ENCODE data around the gene MARVELD3.
"Not testable (repeated sequence)": the region's sequence is repeated elsewhere in the genome, so short reads cannot be mapped to it uniquely, and the experiment has no call there.

Gene MARVELD3, protein sequence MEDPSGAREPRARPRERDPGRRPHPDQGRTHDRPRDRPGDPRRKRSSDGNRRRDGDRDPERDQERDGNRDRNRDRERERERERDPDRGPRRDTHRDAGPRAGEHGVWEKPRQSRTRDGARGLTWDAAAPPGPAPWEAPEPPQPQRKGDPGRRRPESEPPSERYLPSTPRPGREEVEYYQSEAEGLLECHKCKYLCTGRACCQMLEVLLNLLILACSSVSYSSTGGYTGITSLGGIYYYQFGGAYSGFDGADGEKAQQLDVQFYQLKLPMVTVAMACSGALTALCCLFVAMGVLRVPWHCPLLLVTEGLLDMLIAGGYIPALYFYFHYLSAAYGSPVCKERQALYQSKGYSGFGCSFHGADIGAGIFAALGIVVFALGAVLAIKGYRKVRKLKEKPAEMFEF

DNA sequence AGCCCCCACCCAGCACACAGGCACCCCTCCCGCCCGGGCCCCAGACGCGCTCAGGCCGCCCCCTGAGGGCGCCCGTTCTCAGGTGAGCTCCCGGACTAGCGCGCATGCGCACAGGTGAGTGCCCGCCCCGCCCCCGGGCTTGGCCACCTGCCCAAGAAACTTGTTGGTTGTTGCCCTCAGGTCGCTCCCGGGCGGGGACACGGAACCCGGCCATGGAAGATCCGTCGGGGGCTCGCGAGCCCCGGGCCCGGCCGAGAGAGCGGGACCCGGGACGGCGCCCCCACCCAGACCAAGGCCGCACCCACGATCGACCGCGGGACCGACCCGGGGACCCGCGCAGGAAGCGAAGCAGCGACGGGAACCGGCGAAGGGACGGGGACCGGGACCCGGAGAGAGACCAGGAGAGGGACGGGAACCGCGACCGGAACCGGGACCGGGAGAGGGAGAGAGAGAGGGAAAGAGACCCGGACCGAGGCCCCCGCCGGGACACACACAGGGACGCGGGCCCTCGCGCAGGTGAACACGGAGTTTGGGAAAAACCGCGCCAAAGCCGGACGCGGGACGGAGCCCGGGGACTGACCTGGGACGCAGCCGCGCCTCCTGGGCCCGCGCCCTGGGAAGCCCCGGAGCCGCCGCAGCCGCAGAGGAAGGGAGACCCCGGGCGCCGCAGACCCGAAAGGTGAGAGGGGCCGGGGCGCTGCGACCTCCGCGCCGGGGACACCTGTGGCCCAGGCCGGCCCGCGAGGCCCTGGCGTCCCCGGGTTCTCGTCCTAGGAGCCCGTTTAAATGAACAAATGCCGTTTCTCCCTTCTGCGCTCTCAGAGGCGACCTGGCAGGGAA, at the start of gene MARVELD3:
TSS of gene MARVELD3 (plus strand) at position 167 of the 840 bp plus-strand sequence. CDS start at position 213, 46 bp downstream.
- Histone ChIP-seq H2AFZ (ENCODE audit: low read length, unreplicated experiment) (peak within 1 kb of the TSS; percentile 23), H3K27me3 (ENCODE audit: insufficient read depth, low read length) (peaks cover 54% of the 10 kb centered on the region), H3K27ac (ENCODE audit: low read depth, low read length) (no peak within 1 kb of the TSS), H3K4me1 (ENCODE audit: control insufficient read depth, insufficient read depth, low read length, unreplicated experiment) (peaks cover 3% of the 10 kb centered on the region), H3K36me3 (ENCODE audit: insufficient read depth, low read length) (no peaks in the 10 kb centered on the region), H3K4me3 (ENCODE audit: low read depth, low read length) (peak within 1 kb of the TSS; percentile 77), H3K79me2 (ENCODE audit: control insufficient read depth, insufficient read depth, low read length, unreplicated experiment) (no peaks in the 10 kb centered on the region)

DNA sequence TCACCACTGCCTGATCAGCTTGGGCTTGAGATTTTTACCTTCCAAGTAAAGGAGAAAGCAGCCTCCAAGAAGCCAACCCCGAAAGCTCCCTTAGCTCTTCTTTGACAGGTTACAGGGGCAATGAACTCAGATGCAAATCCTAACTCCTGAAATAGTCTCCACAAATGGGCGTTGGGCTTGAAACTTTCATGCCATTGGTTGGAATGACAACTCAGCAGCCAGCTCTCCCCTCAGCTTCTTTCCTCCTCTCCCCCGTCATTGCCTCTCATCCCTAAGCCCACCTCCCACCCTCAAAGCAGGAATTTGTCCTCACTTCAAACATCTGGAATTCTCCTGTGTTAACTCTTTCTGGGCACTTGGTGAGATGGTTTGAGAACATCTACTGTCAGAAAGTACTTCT, 49.0 kb upstream of the MARVELD3 start, which contains the start of gene TAT:
TSS of gene TAT (minus strand) at position 122 of the 400 bp plus-strand sequence. CDS start 677 bp downstream, outside the sequence.
- Histone ChIP-seq H3K27me3 (ENCODE audit: insufficient read depth, low read length) (peaks cover 76% of the 10 kb centered on the region), H3K79me2 (ENCODE audit: control insufficient read depth, insufficient read depth, low read length, unreplicated experiment) (no peaks in the 10 kb centered on the region), H3K36me3 (ENCODE audit: insufficient read depth, low read length) (no peaks in the 10 kb centered on the region), H3K4me3 (ENCODE audit: low read depth, low read length) (no peak within 1 kb of the TSS), H3K27ac (ENCODE audit: low read depth, low read length) (no peak within 1 kb of the TSS), H3K4me1 (ENCODE audit: control insufficient read depth, insufficient read depth, low read length, unreplicated experiment) (no peaks in the 10 kb centered on the region), H2AFZ (ENCODE audit: low read length, unreplicated experiment) (no peak within 1 kb of the TSS)

- not testable (repeated sequence) for H3K4me1 ChIP-seq (ENCODE audit: control insufficient read depth, insufficient read depth, low read length, unreplicated experiment); H2AFZ ChIP-seq (ENCODE audit: low read length, unreplicated experiment); H3K79me2 ChIP-seq (ENCODE audit: control insufficient read depth, insufficient read depth, low read length, unreplicated experiment); H3K27ac ChIP-seq (ENCODE audit: low read depth, low read length); H3K4me3 ChIP-seq (ENCODE audit: low read depth, low read length); H3K36me3 ChIP-seq (ENCODE audit: insufficient read depth, low read length)
- peaks cover 70% of the 10 kb centered on the region for H3K27me3 ChIP-seq (ENCODE audit: insufficient read depth, low read length)
Observed at GRCh38 chr16:71582553-71582848, 43.5 kb upstream of the MARVELD3 start.

GRCh38 chr16:71584543-71585317, 41.3 kb upstream of the MARVELD3 start:
- Histone ChIP-seq H3K36me3 (ENCODE audit: insufficient read depth, low read length) (no peaks in the 10 kb centered on the region), H3K27ac (ENCODE audit: low read depth, low read length) (no peak overlapping the region), H2AFZ (ENCODE audit: low read length, unreplicated experiment) (no peak overlapping the region), H3K4me3 (ENCODE audit: low read depth, low read length) (no peak overlapping the region), H3K27me3 (ENCODE audit: insufficient read depth, low read length) (peaks cover 68% of the 10 kb centered on the region), H3K4me1 (ENCODE audit: control insufficient read depth, insufficient read depth, low read length, unreplicated experiment) (no peaks in the 10 kb centered on the region), H3K79me2 (ENCODE audit: control insufficient read depth, insufficient read depth, low read length, unreplicated experiment) (no peaks in the 10 kb centered on the region)

DNA sequence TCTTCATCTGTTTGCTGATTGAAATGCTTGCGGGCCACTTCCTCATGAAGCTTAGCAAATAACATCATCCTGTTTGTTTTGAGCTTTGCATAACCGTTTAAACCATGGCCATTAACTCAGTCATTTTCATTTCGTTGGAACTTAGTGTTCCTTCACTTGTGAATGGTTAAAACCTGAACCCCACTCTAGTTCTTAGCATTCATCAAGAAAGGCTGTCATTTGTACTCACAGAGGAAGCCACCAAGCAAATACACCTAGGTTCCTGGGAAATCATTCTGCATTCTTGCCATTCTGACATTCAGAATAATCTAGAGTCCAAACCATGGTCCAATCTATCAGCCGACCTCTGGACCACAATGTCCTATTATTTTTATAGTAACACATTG, 40.7 kb upstream of the MARVELD3 start:
- H3K36me3 ChIP-seq (ENCODE audit: insufficient read depth, low read length) = no peaks in the 10 kb centered on the region
- no peak overlapping the region for H3K27ac ChIP-seq (ENCODE audit: low read depth, low read length)
- no peaks in the 10 kb centered on the region for H3K4me1 ChIP-seq (ENCODE audit: control insufficient read depth, insufficient read depth, low read length, unreplicated experiment)
- no peak overlapping the region for H2AFZ ChIP-seq (ENCODE audit: low read length, unreplicated experiment)
- no peak overlapping the region for H3K4me3 ChIP-seq (ENCODE audit: low read depth, low read length)
- no peaks in the 10 kb centered on the region for H3K79me2 ChIP-seq (ENCODE audit: control insufficient read depth, insufficient read depth, low read length, unreplicated experiment)
- peaks cover 67% of the 10 kb centered on the region for H3K27me3 ChIP-seq (ENCODE audit: insufficient read depth, low read length)

- H3K4me3 ChIP-seq (ENCODE audit: low read depth, low read length); H3K27ac ChIP-seq (ENCODE audit: low read depth, low read length); H3K79me2 ChIP-seq (ENCODE audit: control insufficient read depth, insufficient read depth, low read length, unreplicated experiment); H2AFZ ChIP-seq (ENCODE audit: low read length, unreplicated experiment); H3K36me3 ChIP-seq (ENCODE audit: insufficient read depth, low read length); H3K4me1 ChIP-seq (ENCODE audit: control insufficient read depth, insufficient read depth, low read length, unreplicated experiment): not testable (repeated sequence)
- H3K27me3 ChIP-seq (ENCODE audit: insufficient read depth, low read length) = peaks cover 79% of the 10 kb centered on the region
Observed at GRCh38 chr16:71589334-71589733, 36.6 kb upstream of the MARVELD3 start.

DNA sequence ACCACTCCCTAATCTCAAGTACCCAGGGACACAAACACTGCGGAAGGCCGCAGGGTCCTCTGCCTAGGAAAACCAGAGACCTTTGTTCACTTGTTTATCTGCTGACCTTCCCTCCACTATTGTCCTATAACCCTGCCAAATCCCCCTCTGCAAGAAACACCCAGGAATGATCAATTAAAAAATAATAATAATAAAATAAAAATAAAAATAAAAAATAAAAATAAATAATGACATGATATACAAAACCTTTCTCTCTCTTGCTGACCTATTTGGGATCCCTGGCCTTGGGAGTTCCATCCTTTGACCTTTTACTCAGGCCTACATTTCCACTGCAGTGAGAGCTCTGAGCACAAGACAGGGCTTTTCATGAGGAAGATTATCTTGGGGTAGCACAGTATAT, 35.9 kb upstream of the MARVELD3 start:
- H3K4me1 ChIP-seq (ENCODE audit: control insufficient read depth, insufficient read depth, low read length, unreplicated experiment); H3K27ac ChIP-seq (ENCODE audit: low read depth, low read length); H3K4me3 ChIP-seq (ENCODE audit: low read depth, low read length); H2AFZ ChIP-seq (ENCODE audit: low read length, unreplicated experiment); H3K79me2 ChIP-seq (ENCODE audit: control insufficient read depth, insufficient read depth, low read length, unreplicated experiment); H3K36me3 ChIP-seq (ENCODE audit: insufficient read depth, low read length): not testable (repeated sequence)
- H3K27me3 ChIP-seq (ENCODE audit: insufficient read depth, low read length) = peaks cover 81% of the 10 kb centered on the region

- Histone ChIP-seq H3K27me3 (ENCODE audit: insufficient read depth, low read length) (peaks cover 76% of the 10 kb centered on the region), H3K27ac (ENCODE audit: low read depth, low read length) (no peak overlapping the region), H3K4me1 (ENCODE audit: control insufficient read depth, insufficient read depth, low read length, unreplicated experiment) (no peaks in the 10 kb centered on the region)
Observed at GRCh38 chr16:71590584-71590983, 35.4 kb upstream of the MARVELD3 start.

GRCh38 chr16:71591917-71592316, 34.1 kb upstream of the MARVELD3 start:
- H3K27ac ChIP-seq (ENCODE audit: low read depth, low read length) = no peak overlapping the region
- no peaks in the 10 kb centered on the region for H3K79me2 ChIP-seq (ENCODE audit: control insufficient read depth, insufficient read depth, low read length, unreplicated experiment)
- no peaks in the 10 kb centered on the region for H3K4me1 ChIP-seq (ENCODE audit: control insufficient read depth, insufficient read depth, low read length, unreplicated experiment)

More at GRCh38 chr16:71590584-71590983, 35.4 kb upstream of the MARVELD3 start:
- no peak overlapping the region for H3K4me3 ChIP-seq (ENCODE audit: low read depth, low read length)
- H3K36me3 ChIP-seq (ENCODE audit: insufficient read depth, low read length) = no peaks in the 10 kb centered on the region
- H2AFZ ChIP-seq (ENCODE audit: low read length, unreplicated experiment) = no peak overlapping the region
- no peaks in the 10 kb centered on the region for H3K79me2 ChIP-seq (ENCODE audit: control insufficient read depth, insufficient read depth, low read length, unreplicated experiment)

More at GRCh38 chr16:71591917-71592316, 34.1 kb upstream of the MARVELD3 start:
- Histone ChIP-seq H3K4me3 (ENCODE audit: low read depth, low read length) (no peak overlapping the region), H3K27me3 (ENCODE audit: insufficient read depth, low read length) (peaks cover 64% of the 10 kb centered on the region), H2AFZ (ENCODE audit: low read length, unreplicated experiment) (no peak overlapping the region), H3K36me3 (ENCODE audit: insufficient read depth, low read length) (no peaks in the 10 kb centered on the region)
